Gastrocnemius medialis (tissue), 4 donors: Measurements from ENCODE around the gene ATG7. TPM values are rescaled to one million over a fixed set of nuclear protein-coding genes. Genes with fewer than 3 reads are reported as not detected.
A peak's percentile ranks its signal among the peaks of the same experiment; 100 is the strongest.

ENCODE experiments used
- ATAC-seq, 2 donors: fragments of 150-250 bp; one replicate each; pipeline ENCODE4 v1.9.1; 2016
- DNase-seq, 2 donors: peaks; one replicate each; pipeline ENCODE4 v3.0.0-alpha.2; 2019
- H3K27ac ChIP-seq, 4 donors: fragments of 200-600 bp; sonication (generic); 1 replicate in 1 of 4; 2 replicates in 3 of 4; pipeline ENCODE4 v1.5.1; 2016 to 2018; ENCODE audit warnings: mild to moderate bottlenecking in 2 of 4, moderate library complexity in 1 of 4
- H3K27me3 ChIP-seq, 3 donors: fragments of 200-600 bp; sonication (generic) in 2 of 3; 1 replicate in 1 of 3; 2 replicates in 2 of 3; pipeline versions ENCODE4 v1.5.1 to v1.6.0; 2016 to 2019; ENCODE audit warnings: mild to moderate bottlenecking in 1 of 3, moderate library complexity in 1 of 3
- H3K36me3 ChIP-seq, 2 donors: fragments of 200-600 bp; sonication (generic) in 1 of 2; one replicate each; pipeline ENCODE4 v1.5.1; 2017 to 2018
- H3K4me1 ChIP-seq, 2 donors: fragments of 200-600 bp; sonication (generic) in 1 of 2; one replicate each; pipeline ENCODE4 v1.5.1; 2016 to 2017; ENCODE audit warnings: mild to moderate bottlenecking in 2 of 2
- H3K4me3 ChIP-seq, 4 donors: fragments of 200-600 bp; sonication (generic) in 3 of 4; 1 replicate in 1 of 4; 2 replicates in 3 of 4; pipeline ENCODE4 v1.5.1; 2016 to 2019; ENCODE audit warnings: mild to moderate bottlenecking in 2 of 4
- H3K9me3 ChIP-seq, 3 donors: fragments of 200-600 bp; sonication (generic) in 2 of 3; 1 replicate in 1 of 3; 2 replicates in 2 of 3; pipeline ENCODE4 v1.5.1; 2016 to 2019
- CTCF ChIP-seq, 5 experiments: fragments of 450-650 bp in 3 of 5; fragments of 200-600 bp in 2 of 5; sonication (generic) in 2 of 5; IDR thresholded peaks in 4 of 5; conservative IDR thresholded peaks in 1 of 5; 1 replicate in 4 of 5; 2 replicates in 1 of 5; pipeline ENCODE4 v1.5.1; 2016 to 2019; ENCODE audit warnings: antibody characterized with exemption in 5 of 5, mild to moderate bottlenecking in 3 of 5, moderate library complexity in 3 of 5
- POLR2A ChIP-seq, 2 donors: fragments of 450-650 bp; IDR thresholded peaks; one replicate each; pipeline ENCODE4 v1.6.1; 2017; ENCODE audit warnings: antibody characterized with exemption in 2 of 2, mild to moderate bottlenecking in 2 of 2, moderate library complexity in 2 of 2
- in situ Hi-C, 4 donors: fragments of 200-750 bp; cut with MboI; loops; one replicate each; pipeline versions ENCODE4 v1.15.0 to v1.8.0; 2017; ENCODE audit warnings: low sequenced_read_pairs in 4 of 4
- intact Hi-C: fragments of 100-400 bp; cut with DNase I; formaldehyde crosslinking; loops from one replicate; pipeline ENCODE4 v1.15.1; 2023; ENCODE audit warnings: low total_unique reads
- total RNA-seq, 4 donors: library from RNA; depleted of rRNA; stranded (reverse); fragments of >200 nt; gene quantifications; one replicate each; pipeline versions ENCODE4 v1.1.0 to v1.2.3, GENCODE V29; 2016

ATG7 gene
- total RNA-seq, 4 donors from 2014 or later, result 13.5 to 29.2 (median 15.0) TPM

- Histone ChIP-seq H3K4me3 (peak overlapping the region in 1 of 4 donors; percentile 11), H3K9me3 (no peaks in the 10 kb centered on the region), H3K36me3 (no peaks in the 10 kb centered on the region), H3K4me1 (peaks cover 38 to 44% of the 10 kb centered on the region in 2 donors), H3K27me3 (no peaks in the 10 kb centered on the region), H3K27ac (peak overlapping the region; percentile 73 to 81 (median 76))
- intact Hi-C loops, result loop anchor here (1.0 to 5.0 kb wide), 6 partner anchors 85 to 423 kb away; partner anchors contain the start of gene VGLL4
- in situ Hi-C loops, result loop anchor here in 3 of 4 donors (5.0 to 25.0 kb wide), 3 partner anchors 131 to 421 kb away; no protein-coding TSS in a partner anchor
- TF ChIP-seq POLR2A (IDR thresholded peaks at IDR 0.05), result no peak
- no peak for TF ChIP-seq CTCF (IDR thresholded peaks at IDR 0.05 in 4 of 5, conservative IDR thresholded peaks at IDR 0.05 in 1 of 5)
- no peak for DNase-seq
- ATAC-seq, result peak; percentile 85 to 86
Measured at GRCh38 chr3:11381563-11381962, 109.4 kb downstream of the ATG7 start.

GRCh38 chr3:11382146-11382745, 110.0 kb downstream of the ATG7 start:
- peaks cover 38 to 45% of the 10 kb centered on the region in 2 donors for H3K4me1 ChIP-seq

GRCh38 chr3:11384074-11384473, 111.9 kb downstream of the ATG7 start:
- peaks cover 38 to 45% of the 10 kb centered on the region in 2 donors for H3K4me1 ChIP-seq
- TF ChIP-seq POLR2A (IDR thresholded peaks at IDR 0.05), result no peak
- TF ChIP-seq CTCF (IDR thresholded peaks at IDR 0.05 in 4 of 5, conservative IDR thresholded peaks at IDR 0.05 in 1 of 5), result no peak
- H3K27ac ChIP-seq, result no peak overlapping the region
- H3K36me3 ChIP-seq, result no peaks in the 10 kb centered on the region
- intact Hi-C loops (loop anchor here (5.0 kb wide), 2 partner anchors 128 to 333 kb away; no protein-coding TSS in a partner anchor), in situ Hi-C loops (loop anchor here in 3 of 4 donors (5.0 to 25.0 kb wide), 3 partner anchors 128 to 418 kb away; no protein-coding TSS in a partner anchor)
- no peaks in the 10 kb centered on the region for H3K9me3 ChIP-seq
- no peak for DNase-seq
- peak in 1 of 2 donors; percentile 48 for ATAC-seq
- H3K4me3 ChIP-seq, result no peak overlapping the region
- no peaks in the 10 kb centered on the region for H3K27me3 ChIP-seq

More at GRCh38 chr3:11382146-11382745, 110.0 kb downstream of the ATG7 start:
- no peaks in the 10 kb centered on the region for H3K9me3 ChIP-seq
- ATAC-seq (no peak), DNase-seq (no peak)
- no peak for TF ChIP-seq CTCF (IDR thresholded peaks at IDR 0.05 in 4 of 5, conservative IDR thresholded peaks at IDR 0.05 in 1 of 5)
- no peak for TF ChIP-seq POLR2A (IDR thresholded peaks at IDR 0.05)
- in situ Hi-C loops, result loop anchor here in 3 of 4 donors (5.0 to 25.0 kb wide), 3 partner anchors 130 to 420 kb away; no protein-coding TSS in a partner anchor
- intact Hi-C loops, result loop anchor here (5.0 kb wide), 2 partner anchors 130 to 335 kb away; no protein-coding TSS in a partner anchor
- no peaks in the 10 kb centered on the region for H3K27me3 ChIP-seq
- H3K27ac ChIP-seq, result peak overlapping the region in 3 of 4 donors; percentile 73 to 81 (median 78)
- H3K36me3 ChIP-seq, result no peaks in the 10 kb centered on the region
- H3K4me3 ChIP-seq, result no peak overlapping the region

GRCh38 chr3:11385326-11385725, 113.1 kb downstream of the ATG7 start:
- Histone ChIP-seq H3K9me3 (no peaks in the 10 kb centered on the region), H3K4me1 (peaks cover 37 to 38% of the 10 kb centered on the region in 2 donors), H3K36me3 (no peaks in the 10 kb centered on the region), H3K27ac (no peak overlapping the region), H3K27me3 (no peaks in the 10 kb centered on the region), H3K4me3 (no peak overlapping the region)
- ATAC-seq (no peak), DNase-seq (no peak)
- in situ Hi-C loops (loop anchor here in 1 of 4 donors (25.0 kb wide), 1 partner anchor 127 kb away; no protein-coding TSS in a partner anchor), intact Hi-C loops (no loop called here)
- TF ChIP-seq CTCF (IDR thresholded peaks at IDR 0.05 in 4 of 5, conservative IDR thresholded peaks at IDR 0.05 in 1 of 5) (no peak), POLR2A (IDR thresholded peaks at IDR 0.05) (no peak)
